ENCODE measurements around the gene ALKBH1.
A peak's percentile ranks its signal among the peaks of the same experiment; 100 is the strongest.
"Not testable (repeated sequence)": the region's sequence is repeated elsewhere in the genome, so short reads cannot be mapped to it uniquely, and the experiment has no call there.

The ALKBH1 gene

GRCh38 chr14:77646907-77647306, 60.9 kb downstream of the ALKBH1 start:
- in situ Hi-C loops (cut with MboI; ENCODE audit: low sequenced_read_pairs, unreplicated experiment) = no loop called here
- DNase-seq (ENCODE audit: low spot score) = no peak
- TF ChIP-seq, protein P1, sequence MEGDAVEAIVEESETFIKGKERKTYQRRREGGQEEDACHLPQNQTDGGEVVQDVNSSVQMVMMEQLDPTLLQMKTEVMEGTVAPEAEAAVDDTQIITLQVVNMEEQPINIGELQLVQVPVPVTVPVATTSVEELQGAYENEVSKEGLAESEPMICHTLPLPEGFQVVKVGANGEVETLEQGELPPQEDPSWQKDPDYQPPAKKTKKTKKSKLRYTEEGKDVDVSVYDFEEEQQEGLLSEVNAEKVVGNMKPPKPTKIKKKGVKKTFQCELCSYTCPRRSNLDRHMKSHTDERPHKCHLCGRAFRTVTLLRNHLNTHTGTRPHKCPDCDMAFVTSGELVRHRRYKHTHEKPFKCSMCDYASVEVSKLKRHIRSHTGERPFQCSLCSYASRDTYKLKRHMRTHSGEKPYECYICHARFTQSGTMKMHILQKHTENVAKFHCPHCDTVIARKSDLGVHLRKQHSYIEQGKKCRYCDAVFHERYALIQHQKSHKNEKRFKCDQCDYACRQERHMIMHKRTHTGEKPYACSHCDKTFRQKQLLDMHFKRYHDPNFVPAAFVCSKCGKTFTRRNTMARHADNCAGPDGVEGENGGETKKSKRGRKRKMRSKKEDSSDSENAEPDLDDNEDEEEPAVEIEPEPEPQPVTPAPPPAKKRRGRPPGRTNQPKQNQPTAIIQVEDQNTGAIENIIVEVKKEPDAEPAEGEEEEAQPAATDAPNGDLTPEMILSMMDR (IDR thresholded peaks at IDR 0.05; ENCODE audit: borderline replicate concordance, control extremely low read depth, extremely low read depth, insufficient read depth, missing control alignments) = no peak

DNA sequence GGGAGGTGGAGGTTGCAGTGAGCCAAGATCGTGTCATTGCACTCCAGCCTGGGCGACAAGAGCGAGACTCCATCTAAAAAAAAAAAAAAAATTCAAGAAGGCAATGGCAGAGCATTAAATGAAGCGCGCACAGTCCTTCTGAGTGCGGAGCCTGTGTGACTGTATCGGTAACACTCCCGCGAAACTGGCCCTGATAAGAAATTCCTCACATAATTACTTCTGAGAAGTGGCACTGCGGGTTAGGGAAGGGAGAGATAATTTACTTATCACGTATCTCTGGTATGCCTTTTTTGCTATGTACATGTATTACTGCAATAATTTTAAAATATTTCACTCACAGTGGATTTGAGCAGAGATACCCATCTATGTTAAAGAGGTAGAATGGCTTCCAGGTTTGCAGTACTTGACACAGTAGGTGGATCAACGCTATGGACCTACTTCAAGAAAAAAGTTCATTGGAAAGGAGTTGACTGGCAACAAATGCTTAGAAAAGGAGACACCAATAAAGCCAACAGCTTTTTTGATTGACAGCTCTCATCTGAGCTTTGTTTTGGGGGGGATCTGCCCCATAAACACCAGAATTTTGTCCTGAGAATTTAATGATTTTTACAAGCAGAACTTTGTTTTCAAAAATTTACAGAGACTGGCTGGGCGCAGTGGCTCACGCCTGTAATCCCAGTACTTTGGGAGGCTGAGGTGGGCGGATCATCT, 62.1 kb downstream of the ALKBH1 start:
- TF ChIP-seq, protein P1 (IDR thresholded peaks at IDR 0.05; ENCODE audit: borderline replicate concordance, control extremely low read depth, extremely low read depth, insufficient read depth, missing control alignments) = no peak
- in situ Hi-C loops (cut with MboI; ENCODE audit: low sequenced_read_pairs, unreplicated experiment) = no loop called here
- no peak for DNase-seq (ENCODE audit: low spot score)

GRCh38 chr14:77642407-77642806, 65.4 kb downstream of the ALKBH1 start:
- DNase-seq (ENCODE audit: low spot score) = no peak
- TF ChIP-seq, protein P1 (IDR thresholded peaks at IDR 0.05; ENCODE audit: borderline replicate concordance, control extremely low read depth, extremely low read depth, insufficient read depth, missing control alignments) = no peak
- in situ Hi-C loops (cut with MboI; ENCODE audit: low sequenced_read_pairs, unreplicated experiment) = no loop called here

GRCh38 chr14:77641534-77642341, 66.1 kb downstream of the ALKBH1 start:
- TF ChIP-seq, protein P1 (IDR thresholded peaks at IDR 0.05; ENCODE audit: borderline replicate concordance, control extremely low read depth, extremely low read depth, insufficient read depth, missing control alignments) = no peak
- DNase-seq (ENCODE audit: low spot score) = peak; percentile 83
- in situ Hi-C loops (cut with MboI; ENCODE audit: low sequenced_read_pairs, unreplicated experiment) = no loop called here

GRCh38 chr14:77640756-77641533, 66.9 kb downstream of the ALKBH1 start:
- TF ChIP-seq, protein P1 (IDR thresholded peaks at IDR 0.05; ENCODE audit: borderline replicate concordance, control extremely low read depth, extremely low read depth, insufficient read depth, missing control alignments) = no peak
- DNase-seq (ENCODE audit: low spot score) = no peak
- in situ Hi-C loops (cut with MboI; ENCODE audit: low sequenced_read_pairs, unreplicated experiment) = no loop called here

GRCh38 chr14:77638771-77639171, 69.1 kb downstream of the ALKBH1 start:
- DNase-seq (ENCODE audit: low spot score) = no peak
- TF ChIP-seq, protein P1 (IDR thresholded peaks at IDR 0.05; ENCODE audit: borderline replicate concordance, control extremely low read depth, extremely low read depth, insufficient read depth, missing control alignments) = no peak
- in situ Hi-C loops (cut with MboI; ENCODE audit: low sequenced_read_pairs, unreplicated experiment) = no loop called here

DNA sequence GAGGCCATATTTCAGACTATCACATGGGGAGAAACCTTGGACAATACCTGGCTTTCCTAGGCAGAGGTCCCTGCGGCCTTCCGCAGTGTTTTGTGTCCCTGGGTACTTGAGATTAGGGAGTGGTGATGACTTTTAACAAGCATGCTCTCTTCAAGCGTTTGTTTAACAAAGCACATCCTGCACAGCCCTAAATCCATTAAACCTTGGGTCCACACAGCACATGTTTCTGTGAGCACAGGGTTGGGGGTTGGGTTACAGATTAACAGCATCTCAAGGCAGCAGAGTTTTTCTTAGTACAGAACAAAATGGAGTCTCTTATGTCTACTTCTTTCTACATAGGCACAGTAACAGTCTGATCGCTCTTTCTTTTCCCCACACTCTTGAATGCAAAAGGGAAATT, 72.0 kb downstream of the ALKBH1 start:
- in situ Hi-C loops (cut with MboI; ENCODE audit: low sequenced_read_pairs, unreplicated experiment); DNase-seq (ENCODE audit: low spot score): not testable (repeated sequence)

- DNase-seq (ENCODE audit: low spot score); in situ Hi-C loops (cut with MboI; ENCODE audit: low sequenced_read_pairs, unreplicated experiment): not testable (repeated sequence)
Observed at GRCh38 chr14:77635466-77635865, 72.4 kb downstream of the ALKBH1 start.
